Thymus (tissue), 11 donors: ENCODE data around the gene RMND5B. TPM values are rescaled to one million over a fixed set of nuclear protein-coding genes. Genes with fewer than 3 reads are reported as not detected.

ENCODE experiments used
- DNase-seq, 9 donors: peaks; one replicate each; pipeline ENCODE4 v3.0.0-alpha.2; 2013; ENCODE audit warnings: low spot score in 9 of 9, low read depth in 6 of 9, missing footprints in 1 of 9
- H3K27ac ChIP-seq, 2 donors: one replicate each; pipeline ENCODE4 v1.5.1; 2013; ENCODE audit warnings: control low read depth in 1 of 2, low read depth in 1 of 2, low read length in 1 of 2, mild to moderate bottlenecking in 1 of 2, moderate library complexity in 1 of 2
- H3K27me3 ChIP-seq, 2 donors: one replicate each; pipeline ENCODE4 v1.5.1; 2013; ENCODE audit warnings: low read length in 1 of 2; ENCODE audit not compliant: control insufficient read depth in 2 of 2, insufficient read depth in 1 of 2
- H3K36me3 ChIP-seq, 2 donors: one replicate each; pipeline ENCODE4 v1.5.1; 2013; ENCODE audit warnings: low read length in 1 of 2, mild to moderate bottlenecking in 1 of 2, moderate library complexity in 1 of 2; ENCODE audit not compliant: control insufficient read depth in 2 of 2, insufficient read depth in 2 of 2
- H3K4me1 ChIP-seq, 2 donors: one replicate each; pipeline ENCODE4 v1.5.1; 2013; ENCODE audit warnings: low read length in 2 of 2; ENCODE audit not compliant: control insufficient read depth in 2 of 2, insufficient read depth in 2 of 2
- H3K4me3 ChIP-seq, 2 donors: one replicate each; pipeline ENCODE4 v1.5.1; 2013; ENCODE audit warnings: low read length in 2 of 2, control low read depth in 1 of 2, mild to moderate bottlenecking in 1 of 2
- H3K9me3 ChIP-seq, 2 donors: one replicate each; pipeline ENCODE4 v1.5.1; 2013; ENCODE audit warnings: low read length in 1 of 2, mild to moderate bottlenecking in 1 of 2; ENCODE audit not compliant: control insufficient read depth in 2 of 2, insufficient read depth in 1 of 2
- WGBS: extraction: QIAGEN DNeasy Blood & Tissue Kit; methylation state at CpG from one replicate; pipeline ENCODE4 v1.1.7; 2013; 5-methylcytosine and 5-hydroxymethylcytosine counted together
- polyA plus RNA-seq: library from polyadenylated mRNA; stranded (reverse); fragments of 200-250 nt; gene quantifications from one replicate; pipeline ENCODE4 v1.2.3, GENCODE V29; 2013
- total RNA-seq: library from RNA; stranded (reverse); fragments of 120-200 nt; gene quantifications from one replicate; pipeline ENCODE4 v1.2.4, GENCODE V29; 2013
- donor health status: healthy.

Gene RMND5B
- total and polyA plus RNA-seq, 2 donors = 24.7 to 36.1 TPM

DNA sequence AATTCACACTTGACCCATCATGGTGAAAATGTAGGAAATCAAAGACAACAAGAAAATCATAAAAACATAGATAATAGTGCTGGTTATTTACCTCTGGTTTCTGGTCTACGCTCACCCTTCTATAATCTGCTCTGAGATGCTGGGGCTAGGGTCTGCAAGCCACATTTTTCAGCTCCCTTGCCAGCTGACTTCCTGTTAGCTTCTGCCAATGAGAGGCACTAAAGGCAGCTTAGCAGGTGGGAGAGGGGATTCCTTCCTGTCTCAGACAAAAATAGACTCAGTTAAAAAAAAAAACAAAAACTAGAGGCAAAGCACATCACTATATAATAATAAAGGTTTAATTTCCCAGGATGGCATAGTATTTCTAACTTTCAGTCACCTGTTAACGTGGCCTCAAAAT is 37.7 kb upstream of the RMND5B start:
- H3K27ac ChIP-seq = peak overlapping the region; percentile 52 to 62
- H3K4me3 ChIP-seq = no peak overlapping the region
- peaks cover 0 to 9% of the 10 kb centered on the region in 2 donors for H3K9me3 ChIP-seq
- 9% methylated on average over 2 of the region's 2 CpGs for WGBS
- H3K27me3 ChIP-seq = no peaks in the 10 kb centered on the region
- H3K4me1 ChIP-seq = peaks cover 8 to 23% of the 10 kb centered on the region in 2 donors
- no peaks in the 10 kb centered on the region for H3K36me3 ChIP-seq
- DNase-seq = peak in 5 of 9 donors; percentile 59 to 85 (median 68)

DNA sequence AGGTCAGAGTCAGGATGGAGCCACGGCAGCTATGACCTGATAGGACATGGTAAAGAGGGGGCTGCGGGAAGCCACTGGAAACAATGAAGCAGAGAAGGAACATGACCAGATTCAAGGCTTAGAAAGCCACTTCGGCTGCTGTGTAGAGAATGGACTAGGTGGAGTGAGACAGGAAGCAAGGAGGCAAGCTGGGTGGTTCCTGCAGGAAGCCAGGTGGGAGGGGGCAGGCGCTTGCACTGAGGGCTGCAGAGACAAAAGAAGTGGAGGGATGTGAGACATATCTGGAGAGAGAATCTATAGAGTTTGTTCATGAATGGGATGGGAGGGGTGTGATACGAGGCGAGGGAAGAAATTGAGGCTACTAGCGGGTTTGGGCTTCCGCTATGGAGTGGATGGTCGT is 36.5 kb upstream of the RMND5B start:
- Histone ChIP-seq H3K4me1 (peaks cover 8 to 23% of the 10 kb centered on the region in 2 donors), H3K27ac (peak overlapping the region in 1 of 2 donors; percentile 1), H3K27me3 (no peaks in the 10 kb centered on the region), H3K36me3 (no peaks in the 10 kb centered on the region), H3K4me3 (no peak overlapping the region), H3K9me3 (peaks cover 0 to 9% of the 10 kb centered on the region in 2 donors)
- peak in 1 of 9 donors; percentile 53 for DNase-seq
- 46% methylated on average over 9 of the region's 9 CpGs for WGBS

DNA sequence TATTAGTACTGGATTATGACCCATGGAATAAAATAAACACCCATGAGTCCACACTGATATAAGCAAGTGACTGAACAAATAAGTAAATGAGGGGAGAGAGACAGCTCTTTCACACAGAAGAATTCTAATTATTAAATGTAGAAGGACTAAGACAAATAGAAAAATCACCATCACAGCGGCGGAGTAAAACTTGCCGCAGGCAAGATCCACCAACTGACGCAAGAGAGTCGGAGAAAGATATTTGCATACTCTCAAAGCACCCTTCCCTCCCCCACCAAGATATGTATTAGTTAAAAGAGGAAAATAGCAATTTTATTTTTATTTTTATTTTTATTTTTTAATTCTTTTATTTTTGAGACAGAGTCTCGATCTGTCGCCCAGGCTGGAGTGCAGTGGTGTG is 32.1 kb upstream of the RMND5B start:
- H3K27ac ChIP-seq = no peak overlapping the region
- 97% methylated on average over 7 of the region's 7 CpGs for WGBS
- H3K4me3 ChIP-seq = no peak overlapping the region
- peaks cover 8 to 11% of the 10 kb centered on the region in 2 donors for H3K4me1 ChIP-seq
- no peaks in the 10 kb centered on the region for H3K9me3 ChIP-seq
- H3K27me3 ChIP-seq = no peaks in the 10 kb centered on the region
- H3K36me3 ChIP-seq = no peaks in the 10 kb centered on the region
- no peak for DNase-seq

DNA sequence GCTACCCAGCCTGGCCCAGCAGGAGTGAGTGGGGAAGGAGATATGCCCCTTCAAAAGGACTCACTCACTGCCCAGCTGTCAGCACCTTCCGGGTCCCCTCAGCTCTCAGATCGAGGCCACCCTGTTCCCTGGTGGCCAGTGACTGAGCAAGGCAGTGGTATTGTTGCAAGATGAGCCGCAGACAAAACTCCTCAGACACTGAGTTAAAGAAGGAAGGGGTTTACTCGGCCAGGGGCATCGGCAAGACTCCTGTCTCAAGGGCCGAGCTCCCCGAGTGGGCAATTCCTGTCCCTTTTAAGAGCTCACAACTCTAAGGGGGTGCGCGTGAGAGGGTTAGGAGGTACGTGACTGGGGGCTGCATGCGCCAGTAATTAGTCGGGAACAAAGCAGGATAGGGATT is 27.2 kb upstream of the RMND5B start:
- Histone ChIP-seq H3K27ac (no peak overlapping the region), H3K36me3 (no peaks in the 10 kb centered on the region), H3K4me3 (no peak overlapping the region), H3K27me3 (no peaks in the 10 kb centered on the region), H3K4me1 (peaks cover 0 to 2% of the 10 kb centered on the region in 2 donors), H3K9me3 (no peaks in the 10 kb centered on the region)
- WGBS = 96% methylated on average over 12 of the region's 12 CpGs
- no peak for DNase-seq

DNA sequence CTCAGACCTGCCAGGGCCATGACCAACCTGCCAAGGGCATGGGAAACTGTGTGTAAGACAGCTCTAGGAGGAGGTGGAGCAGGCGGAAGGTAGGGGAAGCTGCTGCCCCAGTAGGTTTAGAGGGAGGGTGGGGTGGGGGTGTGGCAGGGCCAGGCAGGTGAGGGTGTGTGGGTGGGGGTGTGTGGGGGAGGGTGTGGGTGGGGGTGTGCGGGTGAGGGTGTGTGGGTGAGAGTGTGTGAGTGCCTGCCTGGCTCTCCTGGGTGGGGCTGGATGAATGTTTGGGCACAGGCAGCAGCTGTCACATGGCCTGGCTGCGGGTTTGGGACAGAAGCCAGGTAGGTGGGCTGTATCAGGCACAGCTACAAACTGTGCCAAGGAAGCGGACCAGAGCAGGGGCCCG is 26.3 kb upstream of the RMND5B start:
- no peaks in the 10 kb centered on the region for H3K9me3 ChIP-seq
- H3K4me1 ChIP-seq = peaks cover 0 to 2% of the 10 kb centered on the region in 2 donors
- no peaks in the 10 kb centered on the region for H3K27me3 ChIP-seq
- 18% methylated on average over 5 of the region's 5 CpGs for WGBS
- no peaks in the 10 kb centered on the region for H3K36me3 ChIP-seq
- no peak overlapping the region for H3K4me3 ChIP-seq
- no peak for DNase-seq
- no peak overlapping the region for H3K27ac ChIP-seq

DNA sequence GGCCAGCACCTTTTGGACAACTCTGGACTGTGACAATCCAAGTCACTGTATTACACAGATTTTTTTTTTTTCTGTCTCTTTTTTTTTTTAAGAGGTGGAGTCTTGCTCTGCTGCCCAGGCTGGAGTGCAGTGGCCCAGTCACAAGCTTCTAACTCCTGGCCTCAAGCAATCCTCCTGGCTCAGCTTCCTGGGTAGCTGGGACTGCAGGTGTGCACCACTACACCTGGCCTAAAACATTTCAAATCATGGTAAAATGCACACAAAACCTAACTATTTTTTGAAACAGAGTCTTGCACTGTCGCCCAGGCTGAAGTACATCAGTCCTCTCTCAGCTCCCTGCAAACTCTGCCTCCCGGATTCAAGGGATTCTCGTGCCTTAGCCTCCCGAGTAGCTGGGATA is 24.7 kb upstream of the RMND5B start:
- Histone ChIP-seq H3K36me3 (no peaks in the 10 kb centered on the region), H3K9me3 (no peaks in the 10 kb centered on the region), H3K4me1 (peaks cover 0 to 2% of the 10 kb centered on the region in 2 donors), H3K27ac (no peak overlapping the region), H3K4me3 (no peak overlapping the region), H3K27me3 (peaks cover 0 to 11% of the 10 kb centered on the region in 2 donors)
- 74% methylated on average over 4 of the region's 4 CpGs for WGBS
- no peak for DNase-seq

DNA sequence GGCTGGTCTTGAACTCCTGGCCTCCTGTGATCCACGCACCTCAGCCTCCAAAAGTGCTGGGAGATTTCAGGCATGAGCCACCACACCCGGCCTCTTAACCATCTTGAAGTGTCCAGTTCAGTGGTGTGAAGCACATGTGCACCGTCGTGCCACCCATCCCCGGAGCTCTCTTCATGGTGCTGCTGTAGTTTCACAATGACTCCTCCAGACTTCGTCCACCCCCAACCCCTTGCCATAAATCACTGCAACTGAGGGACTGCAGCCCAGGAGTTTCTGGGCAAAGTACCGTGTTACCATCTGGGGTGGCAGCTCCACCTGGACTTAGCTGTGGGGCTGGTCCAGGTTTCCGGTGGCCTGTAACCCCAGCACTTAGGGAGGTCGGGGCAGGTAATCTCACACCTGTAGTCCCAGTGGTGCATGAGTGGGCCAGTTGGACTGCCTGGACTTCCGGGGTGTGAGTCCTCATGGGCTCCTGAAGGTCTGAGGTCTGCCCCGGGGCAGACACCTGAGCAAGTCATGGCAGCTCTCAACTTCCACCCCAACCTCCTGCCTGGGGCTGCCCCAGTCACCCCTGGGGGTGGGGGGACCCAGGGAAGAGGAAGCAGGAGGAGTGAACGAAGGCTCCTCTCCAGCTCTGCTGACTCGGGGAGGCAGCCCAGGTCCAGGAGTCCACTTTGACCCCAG is 24.1 kb upstream of the RMND5B start:
- Histone ChIP-seq H3K4me3 (no peak overlapping the region), H3K27me3 (peaks cover 0 to 16% of the 10 kb centered on the region in 2 donors), H3K9me3 (no peaks in the 10 kb centered on the region), H3K27ac (no peak overlapping the region), H3K4me1 (peaks cover 0 to 2% of the 10 kb centered on the region in 2 donors), H3K36me3 (no peaks in the 10 kb centered on the region)
- WGBS = 85% methylated on average over 13 of the region's 13 CpGs
- no peak for DNase-seq

DNA sequence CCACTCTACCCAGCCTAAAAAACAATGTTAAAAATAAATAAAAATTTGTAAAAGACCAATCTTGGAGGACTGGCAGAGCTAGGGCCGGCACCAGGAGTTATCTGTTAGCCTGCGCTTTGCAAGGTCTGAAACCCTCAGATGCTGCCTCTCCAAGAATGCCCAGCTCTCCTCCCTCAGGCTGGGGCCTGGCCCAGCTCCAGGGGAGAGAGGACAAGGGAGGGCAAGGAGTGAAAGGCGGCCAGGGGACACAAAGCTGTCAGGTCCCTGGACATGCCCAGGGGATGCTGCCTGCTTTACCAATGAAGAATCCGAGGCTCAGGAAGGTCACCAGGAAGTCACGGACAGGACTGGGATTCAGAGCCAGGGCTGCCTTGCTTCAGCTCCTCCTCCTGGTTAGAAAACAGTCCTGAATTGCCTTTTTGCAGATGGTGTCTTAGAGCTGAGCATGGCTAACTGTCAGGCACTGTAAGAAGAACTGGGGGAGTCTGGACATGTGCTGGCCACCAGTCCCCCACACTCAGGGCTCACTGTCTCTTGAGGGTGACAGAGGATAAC is 23.0 kb upstream of the RMND5B start:
- 96% methylated on average over 5 of the region's 5 CpGs for WGBS
- Histone ChIP-seq H3K27me3 (peaks cover 4 to 28% of the 10 kb centered on the region in 2 donors), H3K4me1 (peaks cover under 1 to 2% of the 10 kb centered on the region in 2 donors), H3K4me3 (no peak overlapping the region), H3K9me3 (peaks cover 0 to 4% of the 10 kb centered on the region in 2 donors), H3K27ac (no peak overlapping the region), H3K36me3 (no peaks in the 10 kb centered on the region)
- no peak for DNase-seq

DNA sequence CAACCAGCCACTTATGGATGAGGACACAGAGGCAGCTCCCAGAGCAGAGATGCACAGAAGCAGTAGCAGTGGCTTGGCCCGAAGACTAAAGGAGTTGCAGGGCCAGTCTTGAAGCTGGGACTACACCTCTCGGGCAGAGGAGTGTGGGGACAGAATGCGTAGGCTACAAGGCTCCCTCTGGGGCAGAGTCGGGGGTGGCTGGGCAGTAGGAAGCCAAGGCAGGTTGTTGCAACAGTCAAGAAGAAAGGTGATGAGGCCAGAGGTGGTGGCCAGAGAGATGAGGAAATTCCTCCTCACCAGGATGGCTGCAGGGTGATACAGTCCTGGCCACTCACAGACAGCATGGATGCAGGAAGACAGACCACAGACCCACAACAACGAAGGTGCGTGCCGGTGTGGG is 22.4 kb upstream of the RMND5B start:
- WGBS = 90% methylated on average over 7 of the region's 7 CpGs
- Histone ChIP-seq H3K4me3 (no peak overlapping the region), H3K9me3 (peaks cover 0 to 4% of the 10 kb centered on the region in 2 donors), H3K27me3 (peaks cover 10 to 31% of the 10 kb centered on the region in 2 donors), H3K36me3 (no peaks in the 10 kb centered on the region), H3K4me1 (peaks cover 3% of the 10 kb centered on the region in 2 donors), H3K27ac (no peak overlapping the region)
- no peak for DNase-seq
